Kidney (tissue), 14 donors: ENCODE measurements around the gene SLC66A2. TPM values are rescaled to one million over a fixed set of nuclear protein-coding genes. Genes with fewer than 3 reads are reported as not detected.

ENCODE experiments used
- DNase-seq, 5 donors: peaks; one replicate each; pipeline ENCODE4 v3.0.0-alpha.2; 2013 to 2020
- FAIRE-seq: peaks from 2 replicates; lab custom pipeline; 2012; peaks lifted over from hg19 to GRCh38; lab: Jason Lieb, UNC
- H3K27ac ChIP-seq, 2 donors: one replicate each; pipeline ENCODE4 v1.7.0; 2013; ENCODE audit warnings: low read depth in 2 of 2, low read length in 2 of 2, inconsistent platforms in 1 of 2
- H3K27me3 ChIP-seq: one replicate; pipeline ENCODE4 v1.7.1; 2013; ENCODE audit warnings: low read length, inconsistent platforms; ENCODE audit not compliant: control insufficient read depth, insufficient read depth
- H3K36me3 ChIP-seq, 3 donors: one replicate each; pipeline versions ENCODE4 v1.7.0 to v1.7.1; 2013; ENCODE audit warnings: low read length in 3 of 3, control low read depth in 1 of 3, inconsistent platforms in 1 of 3; ENCODE audit not compliant: insufficient read depth in 3 of 3, control insufficient read depth in 2 of 3
- H3K4me1 ChIP-seq, 3 donors: one replicate each; pipeline versions ENCODE4 v1.7.0 to v1.7.1; 2013; ENCODE audit warnings: low read length in 3 of 3, inconsistent platforms in 1 of 3, low read depth in 1 of 3; ENCODE audit not compliant: control insufficient read depth in 2 of 3, insufficient read depth in 2 of 3
- H3K4me3 ChIP-seq, 3 donors: one replicate each; pipeline versions ENCODE4 v1.7.0 to v1.8.1; 2013; ENCODE audit warnings: low read length in 3 of 3, control low read depth in 1 of 3, inconsistent platforms in 1 of 3
- H3K9ac ChIP-seq, 3 donors: one replicate each; pipeline versions ENCODE4 v1.7.0 to v1.7.1; 2013; ENCODE audit warnings: low read length in 3 of 3, control low read depth in 1 of 3, inconsistent platforms in 1 of 3
- H3K9me3 ChIP-seq, 3 donors: one replicate each; pipeline versions ENCODE4 v1.7.0 to v1.7.1; 2013; ENCODE audit warnings: low read length in 3 of 3, control low read depth in 1 of 3, inconsistent platforms in 1 of 3; ENCODE audit not compliant: control insufficient read depth in 2 of 3, insufficient read depth in 1 of 3
- CTCF ChIP-seq: IDR thresholded peaks from 3 replicates; pipeline ENCODE4 v1.5.1; 2012; ENCODE audit warnings: mild to moderate bottlenecking, moderate library complexity, borderline replicate concordance; ENCODE audit not compliant: insufficient read depth; ENCODE audit errors: extremely low read depth
- intact Hi-C: fragments of 100-400 bp; cut with DNase I; formaldehyde crosslinking; loops from one replicate; pipeline ENCODE4 v1.11.1; 2022
- polyA plus RNA-seq: library from polyadenylated mRNA; stranded (reverse); fragments of 350-450 nt; fragmentation: Illumina TruSeq; extraction: RNeasy Lipid Tissue Mini Kit (QIAGEN cat#74804); gene quantifications from one replicate; pipeline ENCODE4 v1.2.3, GENCODE V29; 2014; ENCODE audit warnings: low read depth, low replicate concordance; ENCODE audit not compliant: insufficient read depth
- total RNA-seq: library from RNA; stranded (reverse); fragmentation: NEBNext Ultra II Directional; extraction: Animal tissue kit (Norgen Biotek cat#: 25700); gene quantifications from one replicate; pipeline ENCODE4 v1.2.1, GENCODE V29; 2021
- donor health status: control.
- donor health status: control.
- donor health status: control.
- donor health status: control.
- donor health status: control.
- donor health status: DM: yes; HTN: yes; CAD: no.
- donor health status: Normal renal cell carcinoma (clear cell type).

SLC66A2 gene
- total and polyA plus RNA-seq, 2 donors from 2014 or later, result 41.9 to 45.5 TPM

- intact Hi-C loops, result no loop called here
- peak in 2 of 5 donors; percentile 41 to 65 for DNase-seq
- H3K27me3 ChIP-seq, result no peaks in the 10 kb centered on the region
- no peak for FAIRE-seq
- TF ChIP-seq CTCF, result no peak
- no peak overlapping the region for H3K9ac ChIP-seq
- H3K9me3 ChIP-seq, result no peaks in the 10 kb centered on the region
- H3K27ac ChIP-seq, result peak overlapping the region; percentile 38 to 74
- H3K36me3 ChIP-seq, result peaks cover 0 to 26% (median 8%) of the 10 kb centered on the region in 3 donors
- peaks cover 0 to 47% (median 40%) of the 10 kb centered on the region in 3 donors for H3K4me1 ChIP-seq
- H3K4me3 ChIP-seq, result no peak overlapping the region
These were observed 4.2 kb downstream of the SLC66A2 start for GRCh38 chr18:79947054-79947755.

- H3K27me3 ChIP-seq, result no peaks in the 10 kb centered on the region
- no peaks in the 10 kb centered on the region for H3K9me3 ChIP-seq
- H3K36me3 ChIP-seq, result peaks cover 0 to 26% (median 8%) of the 10 kb centered on the region in 3 donors
- H3K4me1 ChIP-seq, result peaks cover 0 to 62% (median 38%) of the 10 kb centered on the region in 3 donors
- peak overlapping the region in 1 of 3 donors; percentile 55 for H3K9ac ChIP-seq
- intact Hi-C loops, result no loop called here
- peak overlapping the region; percentile 2 to 43 for H3K27ac ChIP-seq
- no peak for TF ChIP-seq CTCF
- no peak overlapping the region for H3K4me3 ChIP-seq
- no peak for FAIRE-seq
- DNase-seq, result peak in 2 of 5 donors; percentile 31 to 48
These were observed 6.1 kb downstream of the SLC66A2 start for GRCh38 chr18:79945118-79946042.

GRCh38 chr18:79944746-79945117 lies 6.7 kb downstream of the SLC66A2 start:
- TF ChIP-seq CTCF, result no peak
- H3K4me3 ChIP-seq, result no peak overlapping the region
- peaks cover 0 to 60% (median 34%) of the 10 kb centered on the region in 3 donors for H3K4me1 ChIP-seq
- intact Hi-C loops, result no loop called here
- DNase-seq (peak in 1 of 5 donors; percentile 27), FAIRE-seq (no peak)
- H3K9ac ChIP-seq, result peak overlapping the region in 1 of 3 donors; percentile 55
- no peak overlapping the region for H3K27ac ChIP-seq
- no peaks in the 10 kb centered on the region for H3K9me3 ChIP-seq
- H3K36me3 ChIP-seq, result peaks cover 0 to 26% (median 8%) of the 10 kb centered on the region in 3 donors
- no peaks in the 10 kb centered on the region for H3K27me3 ChIP-seq
